ENCODE data around the gene CPXM2.

DNA sequence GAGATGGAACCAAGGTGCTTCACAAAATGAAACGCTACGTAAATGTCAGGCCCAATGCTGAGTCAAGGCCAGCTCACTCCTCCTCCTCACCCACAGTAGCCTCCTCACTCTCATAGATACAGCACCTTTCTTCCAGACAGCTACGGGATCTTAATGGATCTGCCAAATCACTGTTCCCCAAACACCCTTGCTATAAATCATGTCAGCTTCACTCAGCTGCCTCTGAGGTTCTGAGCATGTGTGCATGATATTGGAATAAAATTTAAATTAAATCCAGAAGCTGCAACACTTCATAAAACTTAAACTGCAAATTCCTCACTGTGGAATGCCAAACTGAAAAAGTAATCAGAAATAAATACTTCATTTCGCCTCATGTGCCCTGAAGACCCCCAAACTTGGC, 14.7 kb upstream of the CPXM2 start:
- TF ChIP-seq RAD21 (IDR thresholded peaks at IDR 0.05; ENCODE audit: low read depth) (no peak), FOXM1 (IDR thresholded peaks at IDR 0.05; ENCODE audit: borderline replicate concordance, low read depth) (no peak), EP300 (IDR thresholded peaks at IDR 0.05; ENCODE audit: borderline replicate concordance) (no peak), YY1 (IDR thresholded peaks at IDR 0.05; ENCODE audit: low read depth) (no peak), EGR1 (IDR thresholded peaks at IDR 0.05) (no peak), TAF1 (IDR thresholded peaks at IDR 0.05; ENCODE audit: low read depth) (no peak)
- TF ChIP-seq, protein P1, sequence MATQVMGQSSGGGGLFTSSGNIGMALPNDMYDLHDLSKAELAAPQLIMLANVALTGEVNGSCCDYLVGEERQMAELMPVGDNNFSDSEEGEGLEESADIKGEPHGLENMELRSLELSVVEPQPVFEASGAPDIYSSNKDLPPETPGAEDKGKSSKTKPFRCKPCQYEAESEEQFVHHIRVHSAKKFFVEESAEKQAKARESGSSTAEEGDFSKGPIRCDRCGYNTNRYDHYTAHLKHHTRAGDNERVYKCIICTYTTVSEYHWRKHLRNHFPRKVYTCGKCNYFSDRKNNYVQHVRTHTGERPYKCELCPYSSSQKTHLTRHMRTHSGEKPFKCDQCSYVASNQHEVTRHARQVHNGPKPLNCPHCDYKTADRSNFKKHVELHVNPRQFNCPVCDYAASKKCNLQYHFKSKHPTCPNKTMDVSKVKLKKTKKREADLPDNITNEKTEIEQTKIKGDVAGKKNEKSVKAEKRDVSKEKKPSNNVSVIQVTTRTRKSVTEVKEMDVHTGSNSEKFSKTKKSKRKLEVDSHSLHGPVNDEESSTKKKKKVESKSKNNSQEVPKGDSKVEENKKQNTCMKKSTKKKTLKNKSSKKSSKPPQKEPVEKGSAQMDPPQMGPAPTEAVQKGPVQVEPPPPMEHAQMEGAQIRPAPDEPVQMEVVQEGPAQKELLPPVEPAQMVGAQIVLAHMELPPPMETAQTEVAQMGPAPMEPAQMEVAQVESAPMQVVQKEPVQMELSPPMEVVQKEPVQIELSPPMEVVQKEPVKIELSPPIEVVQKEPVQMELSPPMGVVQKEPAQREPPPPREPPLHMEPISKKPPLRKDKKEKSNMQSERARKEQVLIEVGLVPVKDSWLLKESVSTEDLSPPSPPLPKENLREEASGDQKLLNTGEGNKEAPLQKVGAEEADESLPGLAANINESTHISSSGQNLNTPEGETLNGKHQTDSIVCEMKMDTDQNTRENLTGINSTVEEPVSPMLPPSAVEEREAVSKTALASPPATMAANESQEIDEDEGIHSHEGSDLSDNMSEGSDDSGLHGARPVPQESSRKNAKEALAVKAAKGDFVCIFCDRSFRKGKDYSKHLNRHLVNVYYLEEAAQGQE (IDR thresholded peaks at IDR 0.05; ENCODE audit: low read depth), result no peak
- TF ChIP-seq, protein P2, sequence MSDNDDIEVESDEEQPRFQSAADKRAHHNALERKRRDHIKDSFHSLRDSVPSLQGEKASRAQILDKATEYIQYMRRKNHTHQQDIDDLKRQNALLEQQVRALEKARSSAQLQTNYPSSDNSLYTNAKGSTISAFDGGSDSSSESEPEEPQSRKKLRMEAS (IDR thresholded peaks at IDR 0.05), result no peak
- TF ChIP-seq, protein P3, sequence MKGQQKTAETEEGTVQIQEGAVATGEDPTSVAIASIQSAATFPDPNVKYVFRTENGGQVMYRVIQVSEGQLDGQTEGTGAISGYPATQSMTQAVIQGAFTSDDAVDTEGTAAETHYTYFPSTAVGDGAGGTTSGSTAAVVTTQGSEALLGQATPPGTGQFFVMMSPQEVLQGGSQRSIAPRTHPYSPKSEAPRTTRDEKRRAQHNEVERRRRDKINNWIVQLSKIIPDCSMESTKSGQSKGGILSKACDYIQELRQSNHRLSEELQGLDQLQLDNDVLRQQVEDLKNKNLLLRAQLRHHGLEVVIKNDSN (IDR thresholded peaks at IDR 0.05), result no peak

Measured in Ishikawa (cell line).